ENCODE results near the gene FBXL17.

FBXL17 gene

GRCh38 chr5:107990881-107991810 lies 390.8 kb downstream of the FBXL17 start:
- no peak overlapping the region for H3K27ac ChIP-seq (ENCODE audit: low read length)
- H3K36me3 ChIP-seq (ENCODE audit: control insufficient read depth in 1 of 2, insufficient read depth in 2 of 2, low read length in 2 of 2): no peaks in the 10 kb centered on the region
- no peaks in the 10 kb centered on the region for H3K4me1 ChIP-seq (ENCODE audit: control insufficient read depth in 1 of 2, insufficient read depth in 2 of 2, low read length in 2 of 2)
- no peaks in the 10 kb centered on the region for H3K27me3 ChIP-seq (ENCODE audit: low read depth, low read length)
- no peaks in the 10 kb centered on the region for H3K9me3 ChIP-seq (ENCODE audit: control insufficient read depth in 1 of 2, low read length in 2 of 2)
- no peak overlapping the region for H3K4me3 ChIP-seq (ENCODE audit: low read depth in 1 of 2, low read length in 2 of 2)

GRCh38 chr5:107985144-107985543 lies 396.8 kb downstream of the FBXL17 start:
- Histone ChIP-seq H3K36me3 (ENCODE audit: control insufficient read depth in 1 of 2, insufficient read depth in 2 of 2, low read length in 2 of 2) (no peaks in the 10 kb centered on the region), H3K4me3 (ENCODE audit: low read depth in 1 of 2, low read length in 2 of 2) (no peak overlapping the region), H3K27ac (ENCODE audit: low read length) (no peak overlapping the region), H3K27me3 (ENCODE audit: low read depth, low read length) (no peaks in the 10 kb centered on the region), H3K9me3 (ENCODE audit: control insufficient read depth in 1 of 2, low read length in 2 of 2) (no peaks in the 10 kb centered on the region), H3K4me1 (ENCODE audit: control insufficient read depth in 1 of 2, insufficient read depth in 2 of 2, low read length in 2 of 2) (no peaks in the 10 kb centered on the region)

GRCh38 chr5:107982703-107983425 lies 399.0 kb downstream of the FBXL17 start:
- Histone ChIP-seq H3K27ac (ENCODE audit: low read length) (no peak overlapping the region), H3K36me3 (ENCODE audit: control insufficient read depth in 1 of 2, insufficient read depth in 2 of 2, low read length in 2 of 2) (no peaks in the 10 kb centered on the region), H3K4me3 (ENCODE audit: low read depth in 1 of 2, low read length in 2 of 2) (no peak overlapping the region), H3K27me3 (ENCODE audit: low read depth, low read length) (no peaks in the 10 kb centered on the region), H3K4me1 (ENCODE audit: control insufficient read depth in 1 of 2, insufficient read depth in 2 of 2, low read length in 2 of 2) (no peaks in the 10 kb centered on the region), H3K9me3 (ENCODE audit: control insufficient read depth in 1 of 2, low read length in 2 of 2) (no peaks in the 10 kb centered on the region)

- no peak overlapping the region for H3K27ac ChIP-seq (ENCODE audit: low read length)
- no peaks in the 10 kb centered on the region for H3K27me3 ChIP-seq (ENCODE audit: low read depth, low read length)
- H3K9me3 ChIP-seq (ENCODE audit: control insufficient read depth in 1 of 2, low read length in 2 of 2): no peaks in the 10 kb centered on the region
- H3K4me1 ChIP-seq (ENCODE audit: control insufficient read depth in 1 of 2, insufficient read depth in 2 of 2, low read length in 2 of 2): no peaks in the 10 kb centered on the region
- no peaks in the 10 kb centered on the region for H3K36me3 ChIP-seq (ENCODE audit: control insufficient read depth in 1 of 2, insufficient read depth in 2 of 2, low read length in 2 of 2)
- no peak overlapping the region for H3K4me3 ChIP-seq (ENCODE audit: low read depth in 1 of 2, low read length in 2 of 2)
Measured at GRCh38 chr5:107980923-107981692, 400.8 kb downstream of the FBXL17 start.

- no peak overlapping the region for H3K27ac ChIP-seq (ENCODE audit: low read length)
- H3K36me3 ChIP-seq (ENCODE audit: control insufficient read depth in 1 of 2, insufficient read depth in 2 of 2, low read length in 2 of 2): no peaks in the 10 kb centered on the region
- no peaks in the 10 kb centered on the region for H3K4me1 ChIP-seq (ENCODE audit: control insufficient read depth in 1 of 2, insufficient read depth in 2 of 2, low read length in 2 of 2)
- no peaks in the 10 kb centered on the region for H3K9me3 ChIP-seq (ENCODE audit: control insufficient read depth in 1 of 2, low read length in 2 of 2)
- no peaks in the 10 kb centered on the region for H3K27me3 ChIP-seq (ENCODE audit: low read depth, low read length)
- no peak overlapping the region for H3K4me3 ChIP-seq (ENCODE audit: low read depth in 1 of 2, low read length in 2 of 2)
Measured at GRCh38 chr5:107979900-107980299, 402.0 kb downstream of the FBXL17 start.

DNA sequence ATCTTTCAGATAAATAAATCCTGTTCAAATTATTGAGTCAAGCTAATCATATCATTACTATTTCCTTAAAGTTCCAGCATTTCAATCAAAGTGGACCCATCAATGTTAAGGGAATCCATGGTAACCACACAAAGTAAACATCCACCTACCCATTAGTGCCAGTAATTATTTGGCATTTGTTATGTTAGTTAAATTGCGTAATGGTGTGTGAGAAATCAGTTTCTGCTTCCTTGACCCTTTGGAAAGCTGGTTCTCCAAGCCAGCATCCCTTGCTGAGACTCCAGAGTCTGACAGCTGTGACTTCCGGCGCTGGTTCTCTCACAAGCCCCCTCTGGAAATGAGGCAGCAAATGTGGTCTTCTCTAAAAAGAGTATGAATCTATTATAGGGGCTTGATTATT lies 402.6 kb downstream of the FBXL17 start:
- Histone ChIP-seq H3K4me1 (ENCODE audit: control insufficient read depth in 1 of 2, insufficient read depth in 2 of 2, low read length in 2 of 2) (no peaks in the 10 kb centered on the region), H3K27ac (ENCODE audit: low read length) (no peak overlapping the region), H3K9me3 (ENCODE audit: control insufficient read depth in 1 of 2, low read length in 2 of 2) (no peaks in the 10 kb centered on the region), H3K27me3 (ENCODE audit: low read depth, low read length) (no peaks in the 10 kb centered on the region), H3K4me3 (ENCODE audit: low read depth in 1 of 2, low read length in 2 of 2) (no peak overlapping the region), H3K36me3 (ENCODE audit: control insufficient read depth in 1 of 2, insufficient read depth in 2 of 2, low read length in 2 of 2) (no peaks in the 10 kb centered on the region)

GRCh38 chr5:107977550-107978071 lies 404.3 kb downstream of the FBXL17 start:
- no peak overlapping the region for H3K4me3 ChIP-seq (ENCODE audit: low read depth in 1 of 2, low read length in 2 of 2)
- no peaks in the 10 kb centered on the region for H3K4me1 ChIP-seq (ENCODE audit: control insufficient read depth in 1 of 2, insufficient read depth in 2 of 2, low read length in 2 of 2)
- no peak overlapping the region for H3K27ac ChIP-seq (ENCODE audit: low read length)
- no peaks in the 10 kb centered on the region for H3K9me3 ChIP-seq (ENCODE audit: control insufficient read depth in 1 of 2, low read length in 2 of 2)
- H3K36me3 ChIP-seq (ENCODE audit: control insufficient read depth in 1 of 2, insufficient read depth in 2 of 2, low read length in 2 of 2): no peaks in the 10 kb centered on the region
- H3K27me3 ChIP-seq (ENCODE audit: low read depth, low read length): no peaks in the 10 kb centered on the region

- H3K27me3 ChIP-seq (ENCODE audit: low read depth, low read length): no peaks in the 10 kb centered on the region
- no peaks in the 10 kb centered on the region for H3K9me3 ChIP-seq (ENCODE audit: control insufficient read depth in 1 of 2, low read length in 2 of 2)
- no peak overlapping the region for H3K4me3 ChIP-seq (ENCODE audit: low read depth in 1 of 2, low read length in 2 of 2)
- H3K36me3 ChIP-seq (ENCODE audit: control insufficient read depth in 1 of 2, insufficient read depth in 2 of 2, low read length in 2 of 2): no peaks in the 10 kb centered on the region
- H3K27ac ChIP-seq (ENCODE audit: low read length): no peak overlapping the region
- H3K4me1 ChIP-seq (ENCODE audit: control insufficient read depth in 1 of 2, insufficient read depth in 2 of 2, low read length in 2 of 2): no peaks in the 10 kb centered on the region
Measured at GRCh38 chr5:107975568-107975967, 406.3 kb downstream of the FBXL17 start.

DNA sequence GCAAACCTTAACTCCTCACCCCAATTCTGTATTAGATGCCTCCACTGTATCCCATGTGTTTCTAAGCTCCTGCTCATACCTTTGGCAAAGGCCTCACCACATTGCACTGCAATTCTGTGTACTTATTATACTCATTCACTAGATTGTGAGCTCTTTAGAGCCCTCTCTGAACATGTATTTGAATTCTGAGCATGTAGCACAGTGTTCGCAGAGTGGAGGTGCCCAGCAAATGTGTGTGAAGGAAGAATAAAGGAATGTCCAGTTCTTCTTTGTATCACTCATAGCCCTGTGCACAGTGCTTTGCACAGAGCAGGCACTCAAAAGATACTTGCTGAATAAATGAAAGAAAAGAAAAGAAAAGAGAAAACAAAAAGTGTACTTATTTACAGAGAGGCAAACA lies 410.1 kb downstream of the FBXL17 start:
- Histone ChIP-seq H3K9me3 (ENCODE audit: control insufficient read depth in 1 of 2, low read length in 2 of 2) (no peaks in the 10 kb centered on the region), H3K27ac (ENCODE audit: low read length) (no peak overlapping the region), H3K27me3 (ENCODE audit: low read depth, low read length) (no peaks in the 10 kb centered on the region), H3K4me1 (ENCODE audit: control insufficient read depth in 1 of 2, insufficient read depth in 2 of 2, low read length in 2 of 2) (no peaks in the 10 kb centered on the region), H3K36me3 (ENCODE audit: control insufficient read depth in 1 of 2, insufficient read depth in 2 of 2, low read length in 2 of 2) (no peaks in the 10 kb centered on the region), H3K4me3 (ENCODE audit: low read depth in 1 of 2, low read length in 2 of 2) (no peak overlapping the region)

GRCh38 chr5:107969847-107970246 lies 412.1 kb downstream of the FBXL17 start:
- H3K9me3 ChIP-seq (ENCODE audit: control insufficient read depth in 1 of 2, low read length in 2 of 2): no peaks in the 10 kb centered on the region
- no peak overlapping the region for H3K4me3 ChIP-seq (ENCODE audit: low read depth in 1 of 2, low read length in 2 of 2)
- H3K27ac ChIP-seq (ENCODE audit: low read length): no peak overlapping the region
- no peaks in the 10 kb centered on the region for H3K36me3 ChIP-seq (ENCODE audit: control insufficient read depth in 1 of 2, insufficient read depth in 2 of 2, low read length in 2 of 2)
- H3K27me3 ChIP-seq (ENCODE audit: low read depth, low read length): no peaks in the 10 kb centered on the region
- no peaks in the 10 kb centered on the region for H3K4me1 ChIP-seq (ENCODE audit: control insufficient read depth in 1 of 2, insufficient read depth in 2 of 2, low read length in 2 of 2)

GRCh38 chr5:107968998-107969397 lies 412.9 kb downstream of the FBXL17 start:
- Histone ChIP-seq H3K4me3 (ENCODE audit: low read depth in 1 of 2, low read length in 2 of 2) (no peak overlapping the region), H3K9me3 (ENCODE audit: control insufficient read depth in 1 of 2, low read length in 2 of 2) (no peaks in the 10 kb centered on the region), H3K4me1 (ENCODE audit: control insufficient read depth in 1 of 2, insufficient read depth in 2 of 2, low read length in 2 of 2) (no peaks in the 10 kb centered on the region), H3K27me3 (ENCODE audit: low read depth, low read length) (no peaks in the 10 kb centered on the region), H3K27ac (ENCODE audit: low read length) (no peak overlapping the region), H3K36me3 (ENCODE audit: control insufficient read depth in 1 of 2, insufficient read depth in 2 of 2, low read length in 2 of 2) (no peaks in the 10 kb centered on the region)

All from muscle layer of duodenum (tissue), 2 donors.